HG03039 (cell line): ENCODE measurements around the gene LGI1.

Experiments
- ATAC-seq: cut with Tn5 transposase; IDR thresholded peaks from one replicate; pipeline ENCODE4 v1.9.1; 2021; ENCODE audit warnings: mild to moderate bottlenecking, moderate library complexity; ENCODE audit not compliant: unreplicated experiment

The LGI1 gene

GRCh38 chr10:93844979-93845626, 87.4 kb downstream of the LGI1 start:
- no peak for ATAC-seq
